ENCODE measurements around the gene CDK1.

- TF ChIP-seq, protein P1, sequence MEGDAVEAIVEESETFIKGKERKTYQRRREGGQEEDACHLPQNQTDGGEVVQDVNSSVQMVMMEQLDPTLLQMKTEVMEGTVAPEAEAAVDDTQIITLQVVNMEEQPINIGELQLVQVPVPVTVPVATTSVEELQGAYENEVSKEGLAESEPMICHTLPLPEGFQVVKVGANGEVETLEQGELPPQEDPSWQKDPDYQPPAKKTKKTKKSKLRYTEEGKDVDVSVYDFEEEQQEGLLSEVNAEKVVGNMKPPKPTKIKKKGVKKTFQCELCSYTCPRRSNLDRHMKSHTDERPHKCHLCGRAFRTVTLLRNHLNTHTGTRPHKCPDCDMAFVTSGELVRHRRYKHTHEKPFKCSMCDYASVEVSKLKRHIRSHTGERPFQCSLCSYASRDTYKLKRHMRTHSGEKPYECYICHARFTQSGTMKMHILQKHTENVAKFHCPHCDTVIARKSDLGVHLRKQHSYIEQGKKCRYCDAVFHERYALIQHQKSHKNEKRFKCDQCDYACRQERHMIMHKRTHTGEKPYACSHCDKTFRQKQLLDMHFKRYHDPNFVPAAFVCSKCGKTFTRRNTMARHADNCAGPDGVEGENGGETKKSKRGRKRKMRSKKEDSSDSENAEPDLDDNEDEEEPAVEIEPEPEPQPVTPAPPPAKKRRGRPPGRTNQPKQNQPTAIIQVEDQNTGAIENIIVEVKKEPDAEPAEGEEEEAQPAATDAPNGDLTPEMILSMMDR (IDR thresholded peaks at IDR 0.05; ENCODE audit: insufficient read depth, low read length, poor library complexity, severe bottlenecking): no peak
- TF ChIP-seq EZH2phosphoT487 (conservative IDR thresholded peaks at IDR 0.05; ENCODE audit: low read length): no peak
These were observed 56.8 kb downstream of the CDK1 start for GRCh38 chr10:60835049-60835448.

Data from SU-DHL-6 (cell line).